ENCODE measurements around the gene DDX20. TPM values are rescaled to one million over a fixed set of nuclear protein-coding genes. Genes with fewer than 3 reads are reported as not detected.

The DDX20 gene
- total RNA-seq, 6 donors from 2014 or later, result 7.9 to 18.5 (median 9.2) TPM

GRCh38 chr1:111738133-111738435 lies 17.6 kb upstream of the DDX20 start:
- Histone ChIP-seq H3K9me3 (no peaks in the 10 kb centered on the region), H3K27me3 (no peaks in the 10 kb centered on the region), H3K4me1 (peaks cover 38 to 53% (median 42%) of the 10 kb centered on the region in 4 donors), H3K4me3 (peak overlapping the region; percentile 46 to 85 (median 64)), H3K27ac (peak overlapping the region; percentile 75 to 94 (median 90)), H3K36me3 (no peaks in the 10 kb centered on the region)
- no peak for DNase-seq
- WGBS, 2 donors, result 34 to 36% methylated on average over 8 to 9 of the region's 9 CpGs
- ATAC-seq (ENCODE audit: low FRiP score in 2 of 2), result no peak
- TF ChIP-seq EP300 (IDR thresholded peaks at IDR 0.05) (no peak), CTCF (IDR thresholded peaks at IDR 0.05) (no peak), POLR2A (IDR thresholded peaks at IDR 0.05) (no peak), POLR2AphosphoS5 (IDR thresholded peaks at IDR 0.05) (no peak)

DNA sequence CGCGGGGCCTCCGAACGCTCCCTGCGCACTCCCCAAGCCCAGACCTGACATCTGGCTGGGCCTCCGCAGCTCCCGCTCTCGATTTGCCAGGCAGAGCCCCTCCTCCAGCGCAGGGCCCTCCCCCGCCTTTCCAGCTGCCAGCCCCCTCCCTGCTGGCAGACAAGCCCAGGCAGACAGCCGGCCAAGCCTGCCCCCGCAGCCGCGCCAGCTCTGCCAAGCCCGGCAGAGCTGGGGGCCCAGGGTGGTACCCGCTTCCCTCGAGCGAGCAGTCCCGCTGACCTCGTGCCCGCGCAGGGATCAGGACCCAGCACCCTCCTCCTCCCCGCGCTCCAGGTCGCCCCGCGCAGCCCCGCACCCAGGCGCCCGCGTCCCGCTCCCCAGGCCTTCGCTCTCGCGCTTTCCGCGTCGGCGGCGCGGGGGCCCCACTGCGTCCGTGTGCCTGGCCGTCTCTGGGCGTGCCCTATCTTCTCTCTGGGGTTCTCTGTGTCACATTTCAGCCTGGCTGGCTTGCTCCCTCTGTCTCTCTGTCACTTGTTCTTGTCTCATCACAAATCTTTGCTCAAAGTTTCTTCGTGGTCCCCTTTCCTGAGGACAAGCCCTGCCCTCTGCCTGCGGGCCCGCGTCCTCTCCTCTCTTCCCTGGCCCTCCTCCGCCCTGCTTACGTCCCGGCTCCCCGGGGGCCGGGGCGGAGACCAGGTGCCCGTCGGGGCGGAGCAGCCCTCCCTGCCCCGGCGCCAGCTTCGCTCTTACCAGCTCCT lies 17.1 kb upstream of the DDX20 start:
- Histone ChIP-seq H3K36me3 (no peaks in the 10 kb centered on the region), H3K27ac (peak overlapping the region; percentile 75 to 94 (median 90)), H3K4me3 (peak overlapping the region; percentile 46 to 85 (median 64)), H3K27me3 (no peaks in the 10 kb centered on the region), H3K9me3 (no peaks in the 10 kb centered on the region), H3K4me1 (peaks cover 33 to 48% (median 37%) of the 10 kb centered on the region in 4 donors)
- TF ChIP-seq POLR2A (IDR thresholded peaks at IDR 0.05) (peak in 2 of 4 donors; percentile 4 to 32), POLR2AphosphoS5 (IDR thresholded peaks at IDR 0.05) (peak in 1 of 2 donors; percentile 71), EP300 (IDR thresholded peaks at IDR 0.05) (no peak), CTCF (IDR thresholded peaks at IDR 0.05) (no peak)
- ATAC-seq (ENCODE audit: low FRiP score in 2 of 2) (peak; percentile 71 to 72), DNase-seq (peak; percentile 74 to 92)
- 1% methylated on average over 27 to 29 of the region's 61 CpGs for WGBS, 2 donors

DNA sequence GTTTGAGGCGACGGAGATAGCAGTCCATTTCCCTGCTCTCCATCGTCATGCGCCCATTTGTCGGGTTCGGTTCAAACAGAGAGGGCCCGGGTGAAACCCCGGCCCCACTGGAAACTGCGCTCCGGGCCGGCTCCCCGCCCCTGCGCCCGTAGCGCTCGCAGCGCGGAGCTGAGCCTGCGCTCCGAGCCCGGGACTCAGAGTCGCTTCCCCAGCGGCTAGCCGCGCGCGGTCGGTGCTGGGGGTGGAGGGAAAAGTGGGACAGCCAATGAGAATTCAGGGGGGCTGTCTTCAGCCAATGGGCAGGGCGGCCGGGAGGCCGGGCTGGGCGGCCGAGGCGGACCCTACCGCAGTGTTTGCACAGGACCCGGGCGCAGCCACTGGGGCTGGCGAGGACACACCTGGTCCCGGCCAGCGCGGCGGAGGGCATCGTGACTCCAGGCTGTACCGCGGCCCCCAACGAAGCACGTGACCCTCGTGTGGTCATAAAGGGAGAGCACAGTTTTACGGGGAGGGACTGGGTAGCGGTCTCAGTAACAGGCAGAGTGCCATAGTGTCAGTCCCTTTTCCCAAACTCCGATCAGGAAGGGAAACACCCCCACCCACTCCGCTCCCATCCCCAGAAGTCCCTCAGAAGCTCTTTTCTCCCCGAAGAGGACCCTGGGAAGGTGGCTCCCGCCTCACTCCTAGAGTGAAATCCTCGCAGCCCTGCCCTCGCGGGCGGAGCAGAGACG lies 16.3 kb upstream of the DDX20 start, which contains the start of gene INKA2:
Gene INKA2, minus strand, starts transcription at position 202 of the 731 bp plus-strand sequence. Its CDS starts 153 bp downstream, at position 49.
- 1 to 4% methylated on average over 5 to 16 of the region's 59 CpGs for WGBS, 2 donors
- peaks cover 25 to 41% (median 29%) of the 10 kb centered on the region in 4 donors for H3K4me1 ChIP-seq

More for the DNA sequence above, 16.3 kb upstream of the DDX20 start, which contains the start of gene INKA2:
- ATAC-seq (ENCODE audit: low FRiP score in 2 of 2), result peak; percentile 91 to 94
- no peaks in the 10 kb centered on the region for H3K9me3 ChIP-seq
- H3K27me3 ChIP-seq, result no peaks in the 10 kb centered on the region
- no peaks in the 10 kb centered on the region for H3K36me3 ChIP-seq
- TF ChIP-seq POLR2AphosphoS5 (IDR thresholded peaks at IDR 0.05) (peak; percentile 62 to 88), POLR2A (IDR thresholded peaks at IDR 0.05) (peak in 3 of 4 donors; percentile 45 to 84 (median 60)), CTCF (IDR thresholded peaks at IDR 0.05) (peak in 3 of 6 experiments; percentile 24 to 35 (median 33)), EP300 (IDR thresholded peaks at IDR 0.05) (no peak)
- H3K4me3 ChIP-seq, result peak within 1 kb of the TSS; percentile 46 to 85 (median 64)
- H3K27ac ChIP-seq, result peak within 1 kb of the TSS; percentile 75 to 94 (median 90)
- peak; percentile 95 to 97 for DNase-seq

Measured in upper lobe of left lung (tissue), 6 donors.